NCI-H526 treated with DMSO at 0.1 percent for 48 hours (cell line): ENCODE measurements around the gene GAS2L1.

Source experiments
- DNase-seq: peaks from one replicate; lab custom pipeline; 2025; lab: John Stamatoyannopoulos, UW

Gene GAS2L1

DNA sequence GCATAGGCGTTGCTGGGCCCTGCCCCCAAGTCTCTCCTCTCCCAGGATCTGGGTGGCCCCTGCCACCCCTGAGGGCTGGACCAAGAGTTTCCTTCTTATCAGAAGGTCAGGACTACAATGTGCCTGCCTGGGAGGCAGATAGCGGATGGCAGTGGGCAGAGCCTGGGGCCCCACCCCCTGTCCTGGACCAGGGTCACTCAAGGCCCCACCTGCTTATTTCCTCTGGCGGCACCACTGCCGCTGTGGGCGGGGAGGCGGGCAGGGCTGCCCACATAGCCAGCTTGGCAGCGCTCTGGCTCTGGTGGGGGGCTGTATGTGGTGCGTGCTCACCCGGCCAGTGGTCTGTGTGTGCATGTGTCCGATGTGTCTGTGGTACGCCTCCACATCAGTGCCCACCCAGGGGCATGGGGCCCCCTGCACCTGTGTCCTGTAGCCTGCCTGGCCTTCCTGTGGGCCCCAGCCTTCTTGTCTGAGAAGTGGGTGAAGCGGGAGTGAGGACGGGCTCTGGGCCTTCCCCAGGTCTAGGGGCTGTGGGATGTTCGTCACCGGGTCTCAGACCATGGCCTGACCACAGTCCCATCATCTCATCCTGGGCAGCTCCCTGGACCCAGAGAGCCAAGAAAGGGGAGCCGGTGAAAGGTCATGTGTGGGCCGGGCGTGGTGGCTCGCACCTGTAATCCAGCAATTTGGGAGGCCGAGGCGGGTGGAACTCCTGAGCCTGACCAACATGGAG lies 3.0 kb downstream of the GAS2L1 start:
- no peak for DNase-seq

GRCh38 chr22:29310065-29310862 lies 3.8 kb downstream of the GAS2L1 start:
- DNase-seq: no peak

DNA sequence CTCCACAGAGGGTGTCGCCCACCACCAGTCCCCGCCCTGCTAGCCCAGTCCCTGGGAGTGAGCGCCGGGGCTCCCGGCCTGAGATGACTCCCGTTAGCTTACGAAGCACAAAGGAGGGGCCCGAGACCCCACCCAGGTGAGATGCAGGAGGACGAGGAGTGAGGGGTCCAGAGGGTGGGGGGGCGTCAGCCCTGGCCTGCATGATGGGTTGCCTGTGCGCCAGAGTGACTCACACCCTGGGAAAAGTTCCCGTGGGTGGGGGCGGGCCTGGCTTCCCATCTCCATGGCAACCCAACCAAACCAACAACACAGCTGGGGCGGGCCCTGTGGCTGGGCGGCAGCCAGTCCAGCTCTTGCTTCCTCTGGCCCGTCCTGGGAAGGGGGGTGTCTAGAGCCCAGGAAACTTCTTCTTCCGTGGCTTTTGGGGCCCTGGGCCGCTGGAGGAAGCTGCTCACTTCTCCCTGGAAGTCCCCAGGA lies 4.5 kb downstream of the GAS2L1 start:
- no peak for DNase-seq

DNA sequence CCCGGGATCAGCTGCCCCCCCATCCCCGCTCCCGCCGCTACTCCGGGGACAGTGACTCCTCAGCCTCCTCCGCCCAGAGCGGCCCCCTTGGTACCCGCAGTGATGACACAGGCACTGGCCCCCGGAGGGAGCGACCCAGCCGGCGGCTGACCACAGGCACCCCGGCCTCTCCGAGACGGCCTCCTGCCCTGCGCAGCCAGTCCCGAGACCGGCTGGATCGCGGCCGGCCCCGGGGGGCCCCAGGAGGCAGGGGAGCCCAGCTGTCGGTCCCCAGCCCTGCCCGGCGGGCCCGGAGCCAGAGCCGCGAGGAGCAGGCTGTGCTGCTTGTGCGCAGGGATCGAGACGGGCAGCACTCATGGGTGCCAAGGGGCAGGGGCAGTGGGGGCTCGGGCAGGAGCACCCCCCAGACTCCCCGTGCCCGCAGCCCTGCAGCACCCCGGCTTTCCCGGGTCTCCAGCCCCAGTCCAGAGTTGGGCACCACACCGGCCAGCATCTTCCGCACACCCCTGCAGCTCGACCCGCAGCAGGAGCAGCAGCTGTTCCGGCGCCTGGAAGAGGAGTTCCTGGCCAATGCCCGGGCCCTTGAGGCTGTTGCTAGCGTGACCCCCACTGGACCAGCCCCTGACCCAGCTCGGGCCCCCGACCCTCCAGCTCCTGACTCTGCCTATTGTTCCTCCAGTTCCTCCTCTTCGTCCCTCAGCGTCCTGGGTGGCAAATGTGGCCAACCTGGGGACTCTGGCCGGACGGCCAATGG lies 5.2 kb downstream of the GAS2L1 start:
- DNase-seq: no peak

DNA sequence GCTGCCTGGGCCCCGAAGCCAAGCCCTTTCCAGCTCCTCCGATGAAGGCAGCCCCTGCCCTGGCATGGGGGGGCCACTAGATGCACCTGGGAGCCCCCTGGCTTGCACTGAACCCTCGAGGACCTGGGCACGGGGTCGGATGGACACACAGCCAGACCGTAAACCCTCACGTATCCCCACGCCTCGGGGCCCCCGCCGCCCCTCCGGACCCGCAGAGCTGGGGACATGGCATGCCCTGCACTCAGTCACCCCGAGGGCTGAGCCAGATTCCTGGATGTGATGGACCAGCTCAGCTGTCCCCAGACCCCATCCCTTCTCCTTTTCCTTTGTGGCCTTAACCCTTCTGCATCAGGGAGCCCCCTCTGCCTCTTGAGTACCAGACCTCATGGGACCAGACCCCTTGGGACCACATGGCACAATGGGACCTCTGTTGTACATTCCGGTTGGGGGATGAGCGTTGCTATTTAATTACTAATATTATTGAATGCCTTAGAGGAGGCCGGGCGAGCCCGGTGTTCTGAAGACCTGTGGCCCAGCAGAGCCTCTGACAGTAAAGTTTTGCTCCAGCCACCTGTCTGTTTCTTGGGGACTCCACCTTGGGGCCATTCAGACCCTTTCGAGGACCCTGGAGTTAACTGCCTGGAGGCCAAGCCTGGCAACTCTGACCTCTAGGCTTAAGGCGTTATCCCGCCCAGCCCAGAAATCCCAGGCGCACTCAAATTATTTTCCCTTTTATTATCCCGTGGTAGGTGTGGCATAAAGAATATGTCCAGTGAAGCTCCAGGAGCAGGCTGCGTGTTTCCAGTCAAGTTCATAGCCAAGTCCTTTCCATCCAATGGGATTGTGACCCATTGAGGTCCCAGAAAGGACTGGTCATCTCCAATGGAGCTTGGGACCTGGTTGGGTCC lies 6.0 kb downstream of the GAS2L1 start:
- DNase-seq: no peak

DNA sequence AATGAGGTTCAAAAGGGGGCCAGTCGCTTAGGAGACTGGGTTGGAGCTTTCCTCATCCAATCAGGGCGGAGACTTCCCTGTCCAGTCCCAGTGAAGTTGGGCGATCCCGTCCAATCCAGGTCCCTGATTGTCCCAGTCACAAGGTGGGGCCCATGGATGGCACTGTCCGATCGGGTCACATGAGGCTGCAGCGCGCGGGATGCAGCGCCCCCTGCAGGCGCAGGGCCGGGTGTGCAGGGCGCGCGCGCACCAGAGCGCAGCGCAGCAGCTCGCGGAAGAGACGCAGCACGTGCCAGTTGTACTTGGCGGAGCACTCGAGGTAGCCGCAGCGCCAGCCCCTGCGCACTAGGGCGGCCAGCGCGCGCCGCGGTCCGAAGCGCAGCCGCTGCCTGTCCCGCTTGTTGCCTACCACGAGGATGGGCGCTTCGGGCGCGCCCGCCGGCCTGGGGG lies 6.7 kb downstream of the GAS2L1 start:
- DNase-seq: no peak

DNA sequence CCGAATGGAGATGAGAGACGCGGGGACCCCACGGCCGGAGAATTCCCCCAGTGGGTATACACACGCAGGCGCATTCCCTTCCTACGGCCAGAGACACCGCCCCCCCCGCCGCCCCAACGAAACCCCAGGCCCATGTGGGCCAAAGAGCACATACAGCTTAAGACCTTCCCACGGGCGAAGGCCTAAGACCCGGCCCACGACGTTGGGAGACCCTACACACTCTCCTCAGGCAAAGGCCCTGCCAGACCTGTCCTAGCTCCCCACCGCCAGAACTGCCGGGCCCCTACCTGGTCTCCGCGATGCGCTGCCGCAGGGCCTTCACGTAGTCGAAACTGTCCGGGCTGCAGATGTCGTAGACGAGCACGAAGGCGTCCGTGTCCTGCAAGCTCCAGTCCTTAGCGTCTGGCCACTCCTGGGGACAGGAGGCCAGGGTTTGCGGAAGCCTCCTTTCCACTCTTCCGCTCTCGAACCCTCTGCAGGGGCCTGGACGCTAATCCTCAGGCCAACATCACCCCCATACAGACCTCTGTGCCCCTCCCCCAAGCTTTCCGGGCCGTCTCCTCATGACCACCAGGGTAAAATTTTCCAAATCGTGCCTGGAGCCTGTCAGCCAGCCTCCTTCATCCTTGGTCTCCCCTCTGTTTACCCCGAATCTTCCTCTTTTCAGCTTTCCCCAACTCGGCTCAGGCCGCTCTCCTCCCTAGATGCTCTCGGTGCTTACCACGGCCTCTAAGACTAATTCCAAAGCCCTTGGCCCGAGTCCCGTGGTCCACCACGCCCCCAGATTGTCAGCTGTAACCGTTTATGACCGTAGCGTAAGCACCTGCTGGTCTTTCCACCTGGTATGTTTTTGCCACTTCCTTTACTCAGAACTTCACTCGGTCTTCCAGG lies 7.4 kb downstream of the GAS2L1 start:
- DNase-seq: peak; percentile 13

DNA sequence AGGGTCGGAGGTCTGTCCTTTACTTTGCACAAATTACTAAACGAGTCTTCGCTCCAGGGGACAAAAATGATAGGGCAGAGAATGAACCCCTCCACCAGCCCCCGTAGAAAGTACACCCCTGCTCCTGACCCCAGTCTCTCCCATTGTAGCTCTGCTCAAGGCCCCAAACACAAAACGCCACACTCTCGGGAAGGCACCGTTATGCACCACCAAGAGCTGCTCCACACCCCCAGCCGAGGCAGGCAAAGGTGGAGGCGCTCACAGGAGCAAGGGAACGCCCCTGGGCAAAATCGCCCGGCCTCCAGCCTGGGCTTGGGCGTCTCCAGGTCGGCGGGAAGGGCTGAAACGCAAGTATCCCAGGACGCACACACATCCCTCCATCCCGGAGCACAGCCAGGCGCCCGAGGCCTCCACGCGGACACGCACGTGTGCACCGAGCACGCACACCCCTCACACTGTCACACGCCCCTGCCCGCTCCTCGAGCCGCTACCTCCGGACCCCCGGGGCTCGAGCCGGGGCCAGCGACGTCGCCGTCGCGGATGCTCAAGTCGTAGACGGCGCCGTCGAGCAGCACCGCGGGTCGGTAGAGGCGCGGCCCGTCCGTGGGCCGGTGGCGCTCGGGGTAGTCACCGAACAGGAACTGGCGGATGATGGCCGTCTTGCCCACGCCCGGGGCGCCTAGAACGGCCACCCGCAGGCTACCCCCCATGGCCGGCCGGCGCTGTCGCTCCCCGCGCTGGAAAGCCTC lies 8.3 kb downstream of the GAS2L1 start:
- no peak for DNase-seq

GRCh38 chr22:29315286-29316140 lies 9.1 kb downstream of the GAS2L1 start, which contains the start of gene RASL10A:
RASL10A (minus strand) TSS chr22:29315697; CDS start chr22:29315246, 451 bp downstream.
- DNase-seq: no peak

DNA sequence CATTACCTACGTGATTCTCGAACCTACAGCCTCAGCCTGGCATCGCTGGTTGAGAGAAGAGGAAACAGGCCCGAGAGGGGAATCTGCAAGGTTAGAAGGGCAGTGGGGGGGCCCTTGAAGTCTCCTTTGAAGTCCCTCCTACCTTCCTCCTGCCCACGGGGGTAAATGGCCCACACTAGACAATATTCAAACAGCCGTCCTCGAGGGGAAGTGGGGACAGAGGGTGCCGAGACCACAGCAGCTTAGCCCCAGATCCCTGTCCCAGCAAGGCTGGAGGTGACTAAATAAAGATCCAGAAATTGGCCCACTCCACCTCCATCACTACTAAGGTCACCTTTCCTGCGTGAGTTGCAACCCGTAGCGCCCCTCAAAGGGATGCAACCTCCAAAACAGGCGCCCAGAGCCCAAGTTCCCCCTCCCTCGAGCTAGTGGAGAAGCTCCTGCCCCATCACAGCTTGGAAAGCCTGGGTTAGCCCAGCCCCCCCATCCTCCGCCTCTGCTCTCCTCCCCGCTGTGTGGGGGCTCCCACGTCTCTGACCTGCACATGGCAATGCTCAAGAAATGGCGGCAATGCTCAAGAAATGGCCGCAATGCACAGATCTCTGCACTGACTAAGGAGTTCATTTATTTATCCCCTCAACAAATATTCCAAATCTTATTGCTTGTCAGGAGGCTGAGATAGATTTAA lies 9.8 kb downstream of the GAS2L1 start:
- DNase-seq: no peak

GRCh38 chr22:29317827-29318454 lies 11.5 kb downstream of the GAS2L1 start:
- DNase-seq: no peak

- DNase-seq: no peak
Measured at GRCh38 chr22:29319072-29319471, 12.6 kb downstream of the GAS2L1 start.

- DNase-seq: no peak
Measured at GRCh38 chr22:29320546-29320945, 14.1 kb downstream of the GAS2L1 start.

DNA sequence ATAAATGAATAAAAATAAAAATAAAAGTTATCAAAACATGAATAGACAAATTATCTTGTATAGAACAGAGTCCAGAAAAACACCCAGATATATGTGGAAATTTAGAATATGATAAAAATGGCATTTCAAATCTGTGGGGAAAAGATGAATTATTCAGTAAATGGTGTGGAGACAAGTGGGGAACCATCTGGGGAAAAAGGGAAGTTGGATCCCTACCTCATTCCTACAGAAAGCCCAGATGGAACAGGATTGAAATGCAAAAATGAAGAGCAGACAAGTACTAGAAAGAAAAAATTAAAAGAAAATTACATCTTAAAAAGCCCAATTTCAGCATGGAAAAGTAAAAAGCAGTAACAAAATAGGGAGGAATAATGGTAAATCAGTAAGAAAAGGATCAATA lies 17.2 kb downstream of the GAS2L1 start:
- DNase-seq: no peak

DNA sequence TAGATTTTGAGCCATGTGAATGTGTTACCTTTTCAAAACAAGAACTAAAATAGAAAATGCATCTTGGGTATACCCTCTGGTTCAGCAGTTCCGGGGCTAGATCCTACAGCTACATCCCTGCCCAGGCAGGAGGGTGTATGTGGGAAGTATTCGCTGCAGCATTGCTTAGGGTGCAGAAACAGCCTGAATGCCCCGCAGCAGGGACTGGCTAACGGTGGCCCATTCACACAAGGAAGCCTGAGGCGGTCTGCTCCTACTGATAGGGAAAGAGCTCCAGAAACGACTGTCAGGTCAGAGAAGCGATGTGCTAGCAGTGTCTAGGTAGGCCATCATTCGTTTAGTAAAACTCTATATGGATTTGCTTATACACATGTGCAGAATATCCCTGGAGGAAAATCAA lies 18.9 kb downstream of the GAS2L1 start:
- no peak for DNase-seq

DNA sequence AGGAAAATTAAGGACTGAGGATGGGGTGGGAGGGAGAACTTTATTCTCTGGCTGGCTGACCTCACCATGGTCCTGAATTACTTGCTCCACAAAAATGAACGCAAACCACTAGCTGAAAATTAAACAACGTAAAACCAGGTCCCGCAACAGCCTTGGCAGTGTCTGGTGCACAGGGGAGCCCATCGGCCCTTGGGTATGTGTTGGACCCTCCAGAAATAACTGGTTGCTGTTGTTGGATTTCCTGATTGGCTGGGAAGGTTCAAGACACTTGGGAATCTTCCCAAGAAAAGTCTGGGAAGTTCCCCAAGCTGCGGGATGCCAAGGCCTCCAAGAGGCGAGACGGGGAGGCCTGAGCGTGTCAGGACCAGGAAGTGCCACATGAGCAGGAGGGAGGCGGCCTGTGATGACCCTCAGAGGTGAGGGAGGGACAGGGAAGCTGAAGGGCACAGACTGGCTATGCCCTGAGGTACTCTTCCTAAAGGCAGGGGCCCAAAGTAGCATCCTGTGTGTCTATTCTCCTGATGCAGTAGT lies 19.4 kb downstream of the GAS2L1 start:
- no peak for DNase-seq

DNA sequence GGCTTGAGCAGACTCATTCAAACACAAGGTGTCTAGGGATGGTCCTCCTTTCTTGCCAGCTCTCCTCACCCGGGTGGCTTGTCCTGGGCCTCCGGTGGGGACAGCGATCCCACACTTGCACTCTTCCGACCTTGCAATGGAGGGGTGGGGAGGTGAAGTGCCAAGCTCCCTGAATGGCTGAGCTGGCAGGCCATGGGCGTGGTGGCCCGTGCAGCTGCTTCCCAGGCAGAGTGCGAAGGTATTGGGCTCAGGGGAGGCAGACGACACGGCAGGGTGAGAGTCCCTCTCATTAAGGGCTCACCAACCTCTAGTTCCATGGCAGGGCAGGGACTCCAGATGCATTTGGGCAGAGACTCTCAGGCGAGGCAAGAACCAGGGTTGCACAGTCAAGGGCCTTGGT lies 20.0 kb downstream of the GAS2L1 start:
- DNase-seq: no peak
